GM23338 (cell line): ENCODE data around the gene WIPF3. TPM values are rescaled to one million over a fixed set of nuclear protein-coding genes. Genes with fewer than 3 reads are reported as not detected.

Source experiments
- ZNF331 ChIP-seq: fragments of 250-450 bp; sonication (Bioruptor Pico); IDR thresholded peaks from 2 replicates; pipeline ENCODE4 v1.5.0; 2020; ENCODE audit warnings: low read depth, mild to moderate bottlenecking, moderate library complexity
- polyA plus RNA-seq: library from polyadenylated mRNA; unstranded; fragments of >200 nt; fragmentation: Nextera tagmentation; extraction: Ambion mirVana; gene quantifications from 2 replicates; pipeline ENCODE4 v1.2.1, GENCODE V29; 2016
- small RNA-seq: library from RNA; depleted of rRNA; stranded (forward); fragments of <200 nt; gene quantifications from one replicate; pipeline ENCODE3, GENCODE V24; 2014; ENCODE audit warnings: low replicate concordance
- total RNA-seq: library from RNA; depleted of rRNA; stranded (reverse); fragments of >200 nt; shearing (Covaris generic); gene quantifications from 2 replicates; pipeline ENCODE4 v1.2.3, GENCODE V29; 2014; rRNA removed
- TF ChIP-seq, protein P1 (sequence below): fragments of 250-450 bp; sonication (Bioruptor Pico); IDR thresholded peaks from 2 replicates; pipeline ENCODE4 v1.5.0; 2020; ENCODE audit warnings: mild to moderate bottlenecking, moderate library complexity

Gene WIPF3
- total and polyA plus RNA-seq, 2 experiments from 2014 or later, result 5.7 to 11.4 TPM

DNA sequence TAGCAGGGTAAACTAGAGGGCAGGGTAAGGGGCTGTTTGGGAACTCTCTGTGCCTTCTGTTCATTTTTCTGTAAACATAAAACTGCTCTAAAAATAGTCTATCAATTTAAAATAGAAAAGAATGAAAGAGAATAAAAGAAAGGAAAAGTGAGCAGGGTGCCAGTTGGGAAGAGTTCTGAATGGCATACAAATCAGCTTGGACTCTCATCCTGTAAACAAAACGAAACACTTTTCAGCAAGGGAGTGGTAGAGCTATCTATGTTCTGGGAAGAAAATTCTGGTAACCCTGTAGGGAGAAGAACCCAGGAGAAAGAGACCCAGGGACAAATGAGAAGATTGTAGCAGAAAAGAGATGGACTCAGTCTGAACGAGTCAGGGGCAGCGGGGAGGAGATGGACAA is 158.7 kb downstream of the WIPF3 start (continued):
- TF ChIP-seq ZNF331, result no peak
- TF ChIP-seq, protein P1, sequence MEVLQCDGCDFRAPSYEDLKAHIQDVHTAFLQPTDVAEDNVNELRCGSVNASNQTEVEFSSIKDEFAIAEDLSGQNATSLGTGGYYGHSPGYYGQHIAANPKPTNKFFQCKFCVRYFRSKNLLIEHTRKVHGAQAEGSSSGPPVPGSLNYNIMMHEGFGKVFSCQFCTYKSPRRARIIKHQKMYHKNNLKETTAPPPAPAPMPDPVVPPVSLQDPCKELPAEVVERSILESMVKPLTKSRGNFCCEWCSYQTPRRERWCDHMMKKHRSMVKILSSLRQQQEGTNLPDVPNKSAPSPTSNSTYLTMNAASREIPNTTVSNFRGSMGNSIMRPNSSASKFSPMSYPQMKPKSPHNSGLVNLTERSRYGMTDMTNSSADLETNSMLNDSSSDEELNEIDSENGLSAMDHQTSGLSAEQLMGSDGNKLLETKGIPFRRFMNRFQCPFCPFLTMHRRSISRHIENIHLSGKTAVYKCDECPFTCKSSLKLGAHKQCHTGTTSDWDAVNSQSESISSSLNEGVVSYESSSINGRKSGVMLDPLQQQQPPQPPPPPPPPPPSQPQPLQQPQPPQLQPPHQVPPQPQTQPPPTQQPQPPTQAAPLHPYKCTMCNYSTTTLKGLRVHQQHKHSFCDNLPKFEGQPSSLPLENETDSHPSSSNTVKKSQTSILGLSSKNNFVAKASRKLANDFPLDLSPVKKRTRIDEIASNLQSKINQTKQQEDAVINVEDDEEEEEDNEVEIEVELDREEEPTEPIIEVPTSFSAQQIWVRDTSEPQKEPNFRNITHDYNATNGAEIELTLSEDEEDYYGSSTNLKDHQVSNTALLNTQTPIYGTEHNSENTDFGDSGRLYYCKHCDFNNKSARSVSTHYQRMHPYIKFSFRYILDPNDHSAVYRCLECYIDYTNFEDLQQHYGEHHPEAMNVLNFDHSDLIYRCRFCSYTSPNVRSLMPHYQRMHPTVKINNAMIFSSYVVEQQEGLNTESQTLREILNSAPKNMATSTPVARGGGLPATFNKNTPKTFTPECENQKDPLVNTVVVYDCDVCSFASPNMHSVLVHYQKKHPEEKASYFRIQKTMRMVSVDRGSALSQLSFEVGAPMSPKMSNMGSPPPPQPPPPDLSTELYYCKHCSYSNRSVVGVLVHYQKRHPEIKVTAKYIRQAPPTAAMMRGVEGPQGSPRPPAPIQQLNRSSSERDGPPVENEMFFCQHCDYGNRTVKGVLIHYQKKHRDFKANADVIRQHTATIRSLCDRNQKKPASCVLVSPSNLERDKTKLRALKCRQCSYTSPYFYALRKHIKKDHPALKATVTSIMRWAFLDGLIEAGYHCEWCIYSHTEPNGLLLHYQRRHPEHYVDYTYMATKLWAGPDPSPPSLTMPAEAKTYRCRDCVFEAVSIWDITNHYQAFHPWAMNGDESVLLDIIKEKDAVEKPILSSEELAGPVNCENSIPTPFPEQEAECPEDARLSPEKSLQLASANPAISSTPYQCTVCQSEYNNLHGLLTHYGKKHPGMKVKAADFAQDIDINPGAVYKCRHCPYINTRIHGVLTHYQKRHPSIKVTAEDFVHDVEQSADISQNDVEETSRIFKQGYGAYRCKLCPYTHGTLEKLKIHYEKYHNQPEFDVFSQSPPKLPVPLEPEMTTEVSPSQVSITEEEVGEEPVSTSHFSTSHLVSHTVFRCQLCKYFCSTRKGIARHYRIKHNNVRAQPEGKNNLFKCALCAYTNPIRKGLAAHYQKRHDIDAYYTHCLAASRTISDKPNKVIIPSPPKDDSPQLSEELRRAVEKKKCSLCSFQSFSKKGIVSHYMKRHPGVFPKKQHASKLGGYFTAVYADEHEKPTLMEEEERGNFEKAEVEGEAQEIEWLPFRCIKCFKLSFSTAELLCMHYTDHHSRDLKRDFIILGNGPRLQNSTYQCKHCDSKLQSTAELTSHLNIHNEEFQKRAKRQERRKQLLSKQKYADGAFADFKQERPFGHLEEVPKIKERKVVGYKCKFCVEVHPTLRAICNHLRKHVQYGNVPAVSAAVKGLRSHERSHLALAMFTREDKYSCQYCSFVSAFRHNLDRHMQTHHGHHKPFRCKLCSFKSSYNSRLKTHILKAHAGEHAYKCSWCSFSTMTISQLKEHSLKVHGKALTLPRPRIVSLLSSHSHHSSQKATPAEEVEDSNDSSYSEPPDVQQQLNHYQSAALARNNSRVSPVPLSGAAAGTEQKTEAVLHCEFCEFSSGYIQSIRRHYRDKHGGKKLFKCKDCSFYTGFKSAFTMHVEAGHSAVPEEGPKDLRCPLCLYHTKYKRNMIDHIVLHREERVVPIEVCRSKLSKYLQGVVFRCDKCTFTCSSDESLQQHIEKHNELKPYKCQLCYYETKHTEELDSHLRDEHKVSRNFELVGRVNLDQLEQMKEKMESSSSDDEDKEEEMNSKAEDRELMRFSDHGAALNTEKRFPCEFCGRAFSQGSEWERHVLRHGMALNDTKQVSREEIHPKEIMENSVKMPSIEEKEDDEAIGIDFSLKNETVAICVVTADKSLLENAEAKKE (CRISPR knock-in tag), result no peak

Small RNAs within 50 kb of the gene (small RNA-seq; reads per million reads assigned to genes)
- not detected for gene RF01210

Other genes with a start within 250 kb of the WIPF3 start
- gene PRR15, start 242.7 kb upstream of the WIPF3 start, total RNA-seq, result 15.5 and 17.4 TPM in 2 replicates
- gene PRR15, start 242.7 kb upstream of the WIPF3 start, polyA plus RNA-seq, result 8.5 and 9.6 TPM in 2 replicates
- 60.5 and 66.7 TPM in 2 replicates for gene SCRN1, start 183.3 kb downstream of the WIPF3 start, total RNA-seq
- gene SCRN1, start 183.3 kb downstream of the WIPF3 start, polyA plus RNA-seq, result 15.2 and 15.6 TPM in 2 replicates
- gene FKBP14, start 220.2 kb downstream of the WIPF3 start, total RNA-seq, result 11.8 and 21.4 TPM in 2 replicates
- gene FKBP14, start 220.2 kb downstream of the WIPF3 start, polyA plus RNA-seq, result 10.4 and 12.9 TPM in 2 replicates
- 36.9 and 44.9 TPM in 2 replicates for gene PLEKHA8, start 221.9 kb downstream of the WIPF3 start, total RNA-seq
- gene PLEKHA8, start 221.9 kb downstream of the WIPF3 start, polyA plus RNA-seq, result 10.2 and 11.6 TPM in 2 replicates